ENCODE measurements around the gene PPP6R2. TPM values are rescaled to one million over a fixed set of nuclear protein-coding genes. Genes with fewer than 3 reads are reported as not detected.

Gene PPP6R2
- total RNA-seq, 1 donor from 2014 or later = 32.6 TPM

- H3F3A ChIP-seq (ENCODE audit: low read depth) = no peaks in the 10 kb centered on the region
- no peaks in the 10 kb centered on the region for H3K36me3 ChIP-seq
- H3K9ac ChIP-seq = no peak overlapping the region
- Mint-ChIP-seq H3K4me3 (no peak overlapping the region), H3K27me3 (ENCODE audit: insufficient read depth, low read depth) (peaks cover 6% of the 10 kb centered on the region), H3K27ac (no peak overlapping the region), H3K4me1 (no peaks in the 10 kb centered on the region), H3K9me3 (no peaks in the 10 kb centered on the region), H3K36me3 (peaks cover 25% of the 10 kb centered on the region)
- no peaks in the 10 kb centered on the region for H3K79me2 ChIP-seq (ENCODE audit: low read depth)
- no peak for TF ChIP-seq EZH2 (IDR thresholded peaks at IDR 0.05)
- TF ChIP-seq, protein P1, sequence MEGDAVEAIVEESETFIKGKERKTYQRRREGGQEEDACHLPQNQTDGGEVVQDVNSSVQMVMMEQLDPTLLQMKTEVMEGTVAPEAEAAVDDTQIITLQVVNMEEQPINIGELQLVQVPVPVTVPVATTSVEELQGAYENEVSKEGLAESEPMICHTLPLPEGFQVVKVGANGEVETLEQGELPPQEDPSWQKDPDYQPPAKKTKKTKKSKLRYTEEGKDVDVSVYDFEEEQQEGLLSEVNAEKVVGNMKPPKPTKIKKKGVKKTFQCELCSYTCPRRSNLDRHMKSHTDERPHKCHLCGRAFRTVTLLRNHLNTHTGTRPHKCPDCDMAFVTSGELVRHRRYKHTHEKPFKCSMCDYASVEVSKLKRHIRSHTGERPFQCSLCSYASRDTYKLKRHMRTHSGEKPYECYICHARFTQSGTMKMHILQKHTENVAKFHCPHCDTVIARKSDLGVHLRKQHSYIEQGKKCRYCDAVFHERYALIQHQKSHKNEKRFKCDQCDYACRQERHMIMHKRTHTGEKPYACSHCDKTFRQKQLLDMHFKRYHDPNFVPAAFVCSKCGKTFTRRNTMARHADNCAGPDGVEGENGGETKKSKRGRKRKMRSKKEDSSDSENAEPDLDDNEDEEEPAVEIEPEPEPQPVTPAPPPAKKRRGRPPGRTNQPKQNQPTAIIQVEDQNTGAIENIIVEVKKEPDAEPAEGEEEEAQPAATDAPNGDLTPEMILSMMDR (IDR thresholded peaks at IDR 0.05) = no peak
- no peak for TF ChIP-seq EZH2phosphoT487 (IDR thresholded peaks at IDR 0.05)
- no peaks in the 10 kb centered on the region for H3K9me3 ChIP-seq (ENCODE audit: low read depth)
- H3K4me2 ChIP-seq = no peak overlapping the region
- no peak overlapping the region for H2AFZ ChIP-seq (replicated peaks)
- H3K27me3 ChIP-seq = no peaks in the 10 kb centered on the region
- no peak overlapping the region for H3K27ac ChIP-seq
- peaks cover 5% of the 10 kb centered on the region for H4K20me1 ChIP-seq (ENCODE audit: low read depth)
- no peak for DNase-seq (ENCODE audit: low spot score)
- no peak overlapping the region for H3K4me3 ChIP-seq
- H3K4me1 ChIP-seq = no peaks in the 10 kb centered on the region
Observed at GRCh38 chr22:50419116-50419515, 76.0 kb downstream of the PPP6R2 start.

DNA sequence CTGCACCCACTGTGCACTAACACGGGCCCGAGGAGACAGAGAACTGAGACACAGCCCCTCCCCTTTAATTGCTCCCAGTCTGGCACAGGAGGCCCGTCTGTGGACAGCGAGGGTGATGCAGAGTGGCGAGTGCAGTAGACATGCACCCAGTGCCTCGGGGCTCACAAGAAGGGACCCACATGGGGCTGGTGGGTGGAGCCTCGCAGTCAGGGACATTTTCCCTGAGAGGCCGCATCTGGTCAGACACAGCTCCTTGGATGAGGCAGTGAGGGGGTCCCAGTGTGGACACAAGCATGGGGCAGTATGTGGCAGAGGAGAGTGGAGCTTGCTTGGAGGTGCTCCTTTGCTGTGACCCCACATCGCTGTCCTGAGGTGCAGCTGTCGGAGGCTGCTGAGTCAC is 76.9 kb downstream of the PPP6R2 start:
- Mint-ChIP-seq H3K27ac (no peak overlapping the region), H3K9me3 (no peaks in the 10 kb centered on the region), H3K4me3 (no peak overlapping the region), H3K4me1 (no peaks in the 10 kb centered on the region), H3K36me3 (peaks cover 29% of the 10 kb centered on the region), H3K27me3 (ENCODE audit: insufficient read depth, low read depth) (peaks cover 6% of the 10 kb centered on the region)
- TF ChIP-seq, protein P1 (IDR thresholded peaks at IDR 0.05) = no peak
- TF ChIP-seq EZH2 (IDR thresholded peaks at IDR 0.05) = no peak
- no peak for TF ChIP-seq EZH2phosphoT487 (IDR thresholded peaks at IDR 0.05)
- H3K4me2 ChIP-seq = no peak overlapping the region
- no peak overlapping the region for H3K4me3 ChIP-seq
- no peaks in the 10 kb centered on the region for H3K36me3 ChIP-seq
- no peak overlapping the region for H2AFZ ChIP-seq (replicated peaks)
- H3K27me3 ChIP-seq = no peaks in the 10 kb centered on the region
- H3K9ac ChIP-seq = no peak overlapping the region
- DNase-seq (ENCODE audit: low spot score) = no peak
- no peaks in the 10 kb centered on the region for H3F3A ChIP-seq (ENCODE audit: low read depth)
- peaks cover 5% of the 10 kb centered on the region for H4K20me1 ChIP-seq (ENCODE audit: low read depth)
- H3K79me2 ChIP-seq (ENCODE audit: low read depth) = no peaks in the 10 kb centered on the region
- H3K27ac ChIP-seq = no peak overlapping the region
- H3K9me3 ChIP-seq (ENCODE audit: low read depth) = no peaks in the 10 kb centered on the region
- no peaks in the 10 kb centered on the region for H3K4me1 ChIP-seq

GRCh38 chr22:50420581-50420980 is 77.5 kb downstream of the PPP6R2 start:
- no peaks in the 10 kb centered on the region for H3K4me1 Mint-ChIP-seq
- Histone ChIP-seq H3K36me3 (no peaks in the 10 kb centered on the region), H3F3A (ENCODE audit: low read depth) (no peaks in the 10 kb centered on the region), H3K4me3 (no peak overlapping the region), H3K79me2 (ENCODE audit: low read depth) (no peaks in the 10 kb centered on the region), H3K9me3 (ENCODE audit: low read depth) (no peaks in the 10 kb centered on the region), H2AFZ (replicated peaks) (no peak overlapping the region), H3K4me1 (no peaks in the 10 kb centered on the region), H3K27ac (no peak overlapping the region), H3K27me3 (no peaks in the 10 kb centered on the region), H3K9ac (no peak overlapping the region), H4K20me1 (ENCODE audit: low read depth) (peaks cover 5% of the 10 kb centered on the region), H3K4me2 (no peak overlapping the region)
- H3K4me3 Mint-ChIP-seq = no peak overlapping the region
- peaks cover 6% of the 10 kb centered on the region for H3K27me3 Mint-ChIP-seq (ENCODE audit: insufficient read depth, low read depth)
- no peak overlapping the region for H3K27ac Mint-ChIP-seq
- no peaks in the 10 kb centered on the region for H3K9me3 Mint-ChIP-seq
- DNase-seq (ENCODE audit: low spot score) = no peak
- H3K36me3 Mint-ChIP-seq = peaks cover 31% of the 10 kb centered on the region
- TF ChIP-seq, protein P1 (IDR thresholded peaks at IDR 0.05) = no peak
- no peak for TF ChIP-seq EZH2 (IDR thresholded peaks at IDR 0.05)
- no peak for TF ChIP-seq EZH2phosphoT487 (IDR thresholded peaks at IDR 0.05)
